WTC11 (cell line): Measurements from ENCODE around the gene ZMYND12.

Experiments
- ATF2 ChIP-seq: sonication (generic); formaldehyde crosslinking; IDR thresholded peaks from 2 replicates; pipeline ENCODE4 v1.8.1; 2022; ENCODE audit warnings: low read depth, missing genetic modification reagents, borderline replicate concordance
- CTCF ChIP-seq: fragments of 200-600 bp; IDR thresholded peaks from 2 replicates; pipeline ENCODE4 v1.8.0; 2022; ENCODE audit warnings: antibody characterized with exemption
- E2F1 ChIP-seq: sonication (generic); formaldehyde crosslinking; IDR thresholded peaks from 2 replicates; pipeline ENCODE4 v1.8.0; 2022; ENCODE audit warnings: mild to moderate bottlenecking, missing genetic modification reagents
- ESRRA ChIP-seq: sonication (generic); formaldehyde crosslinking; IDR thresholded peaks from 2 replicates; pipeline ENCODE4 v1.8.1; 2022; ENCODE audit warnings: mild to moderate bottlenecking, missing genetic modification reagents, borderline replicate concordance
- HMGXB4 ChIP-seq: sonication (generic); formaldehyde crosslinking; IDR thresholded peaks from 2 replicates; pipeline ENCODE4 v1.8.1; 2023; ENCODE audit warnings: mild to moderate bottlenecking, moderate library complexity, missing genetic modification reagents
- MYBL2 ChIP-seq: sonication (generic); formaldehyde crosslinking; IDR thresholded peaks from 2 replicates; pipeline ENCODE4 v1.8.1; 2023; ENCODE audit warnings: mild to moderate bottlenecking, moderate library complexity, missing genetic modification reagents
- NFE2L1 ChIP-seq: sonication (generic); formaldehyde crosslinking; IDR thresholded peaks from 2 replicates; pipeline ENCODE4 v1.8.1; 2023; ENCODE audit warnings: missing genetic modification reagents
- NFYB ChIP-seq: sonication (generic); formaldehyde crosslinking; conservative IDR thresholded peaks from 2 replicates; pipeline ENCODE4 v1.8.0; 2022; ENCODE audit warnings: low read depth, missing genetic modification reagents
- NR3C1 ChIP-seq: sonication (generic); formaldehyde crosslinking; conservative IDR thresholded peaks from 2 replicates; pipeline ENCODE4 v1.8.1; 2023; ENCODE audit warnings: low read depth, mild to moderate bottlenecking, missing genetic modification reagents
- RELA ChIP-seq: sonication (generic); formaldehyde crosslinking; IDR thresholded peaks from 2 replicates; pipeline ENCODE4 v1.8.1; 2022; ENCODE audit warnings: missing genetic modification reagents, mild to moderate bottlenecking, borderline replicate concordance
- TP53 ChIP-seq: sonication (generic); formaldehyde crosslinking; IDR thresholded peaks from 2 replicates; pipeline ENCODE4 v1.8.1; 2023; ENCODE audit warnings: mild to moderate bottlenecking, missing genetic modification reagents
- USF2 ChIP-seq: sonication (generic); formaldehyde crosslinking; IDR thresholded peaks from 2 replicates; pipeline ENCODE4 v1.8.1; 2023; ENCODE audit warnings: mild to moderate bottlenecking, missing genetic modification reagents, moderate library complexity
- ZBTB43 ChIP-seq: sonication (generic); formaldehyde crosslinking; IDR thresholded peaks from 2 replicates; pipeline ENCODE4 v1.8.1; 2023; ENCODE audit warnings: mild to moderate bottlenecking, missing genetic modification reagents
- ZNF317 ChIP-seq: sonication (generic); formaldehyde crosslinking; IDR thresholded peaks from 2 replicates; pipeline ENCODE4 v1.8.1; 2023; ENCODE audit warnings: low read depth, mild to moderate bottlenecking, moderate library complexity, missing genetic modification reagents, borderline replicate concordance

GRCh38 chr1:42477775-42478174 is 22.0 kb upstream of the ZMYND12 start:
- no peak for TF ChIP-seq CTCF
- no peak for TF ChIP-seq RELA (CRISPR knock-in tag)
- TF ChIP-seq HMGXB4 (CRISPR knock-in tag): no peak
- no peak for TF ChIP-seq E2F1
- no peak for TF ChIP-seq NFE2L1 (CRISPR knock-in tag)
- TF ChIP-seq NFYB (CRISPR knock-in tag): no peak
- TF ChIP-seq ESRRA (CRISPR knock-in tag): no peak
- TF ChIP-seq ZNF317: no peak
- no peak for TF ChIP-seq ATF2 (CRISPR knock-in tag)
- no peak for TF ChIP-seq ZBTB43 (CRISPR knock-in tag)
- no peak for TF ChIP-seq NR3C1 (CRISPR knock-in tag)
- TF ChIP-seq MYBL2: no peak
- TF ChIP-seq USF2 (CRISPR knock-in tag): no peak
- no peak for TF ChIP-seq TP53 (CRISPR knock-in tag)
